ENCODE measurements around the gene PCLO. TPM values are rescaled to one million over a fixed set of nuclear protein-coding genes. Genes with fewer than 3 reads are reported as not detected.

PCLO gene
- polyA plus RNA-seq, 1 donor from 2014 or later: not detected

DNA sequence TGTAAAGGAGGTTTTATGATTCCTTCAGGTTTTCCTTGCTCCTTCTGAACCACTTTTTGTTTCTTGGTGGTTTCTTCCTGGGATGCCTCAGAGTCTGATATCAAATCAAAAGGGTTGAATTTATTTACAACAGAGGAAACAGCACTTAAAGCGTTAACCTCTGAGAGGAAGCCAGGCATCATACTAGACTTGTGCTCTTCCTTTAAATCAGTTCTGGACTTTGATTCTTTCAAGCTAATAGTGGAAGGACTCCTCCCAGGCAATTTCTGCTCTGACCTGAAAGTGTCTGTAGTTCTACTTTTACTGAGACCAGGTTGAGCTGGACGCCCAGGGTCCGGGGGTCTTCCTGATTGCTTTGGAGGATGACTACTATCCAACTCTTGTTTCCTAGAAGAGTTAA lies 6.7 kb downstream of the PCLO start:
- Mint-ChIP-seq H3K27me3 (no peaks in the 10 kb centered on the region), H3K4me3 (no peak overlapping the region), H3K9me3 (peaks cover 0 to 4% (median 0%) of the 10 kb centered on the region in 3 donors), H3K27ac (no peak overlapping the region), H3K36me3 (no peaks in the 10 kb centered on the region), H3K4me1 (no peaks in the 10 kb centered on the region)

DNA sequence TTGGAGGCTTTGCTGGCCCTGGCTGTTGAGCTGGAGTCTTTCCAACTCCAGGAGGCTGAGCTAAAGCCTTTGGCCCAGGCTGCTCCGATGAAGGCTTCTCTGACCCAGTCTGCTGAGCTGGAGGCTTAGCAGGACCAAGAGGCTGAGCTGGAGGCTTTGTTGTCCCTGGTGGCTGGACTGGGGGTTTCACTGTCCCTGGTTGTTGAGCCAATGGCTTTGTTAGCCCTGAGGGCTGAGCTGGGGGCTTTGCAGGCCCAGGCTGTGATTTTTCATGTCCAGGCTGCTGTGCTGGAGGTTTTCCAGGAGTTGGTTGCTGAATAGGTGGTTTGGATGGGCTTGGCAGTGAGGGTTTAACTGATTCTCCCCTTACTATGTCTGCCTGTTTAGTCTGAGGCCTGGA lies 7.3 kb downstream of the PCLO start:
- Mint-ChIP-seq H3K9me3 (peaks cover 0 to 7% (median 0%) of the 10 kb centered on the region in 3 donors), H3K36me3 (no peaks in the 10 kb centered on the region), H3K27ac (no peak overlapping the region), H3K27me3 (no peaks in the 10 kb centered on the region), H3K4me3 (no peak overlapping the region), H3K4me1 (no peaks in the 10 kb centered on the region)

DNA sequence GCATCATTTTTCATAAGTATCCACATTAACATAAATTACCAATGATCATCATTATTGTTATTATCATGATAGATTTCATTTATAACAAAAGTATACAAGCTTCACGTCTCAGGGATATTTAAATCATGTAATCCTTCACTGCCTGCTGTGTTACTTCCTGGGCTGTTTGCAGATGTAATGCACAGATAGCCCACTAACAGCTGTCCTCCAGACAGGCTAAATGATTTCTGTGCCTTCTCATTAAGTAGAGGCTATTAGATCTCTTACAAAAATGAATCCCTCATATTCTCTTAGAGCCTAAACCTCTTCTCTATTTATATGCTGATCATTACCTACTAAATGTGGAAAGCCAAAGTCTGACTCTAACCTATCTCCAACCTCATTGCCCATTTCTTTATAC lies 9.3 kb downstream of the PCLO start:
- Mint-ChIP-seq H3K9me3 (peaks cover 0 to 7% (median 0%) of the 10 kb centered on the region in 3 donors), H3K4me3 (no peak overlapping the region), H3K27me3 (no peaks in the 10 kb centered on the region), H3K27ac (no peak overlapping the region), H3K36me3 (no peaks in the 10 kb centered on the region), H3K4me1 (no peaks in the 10 kb centered on the region)

DNA sequence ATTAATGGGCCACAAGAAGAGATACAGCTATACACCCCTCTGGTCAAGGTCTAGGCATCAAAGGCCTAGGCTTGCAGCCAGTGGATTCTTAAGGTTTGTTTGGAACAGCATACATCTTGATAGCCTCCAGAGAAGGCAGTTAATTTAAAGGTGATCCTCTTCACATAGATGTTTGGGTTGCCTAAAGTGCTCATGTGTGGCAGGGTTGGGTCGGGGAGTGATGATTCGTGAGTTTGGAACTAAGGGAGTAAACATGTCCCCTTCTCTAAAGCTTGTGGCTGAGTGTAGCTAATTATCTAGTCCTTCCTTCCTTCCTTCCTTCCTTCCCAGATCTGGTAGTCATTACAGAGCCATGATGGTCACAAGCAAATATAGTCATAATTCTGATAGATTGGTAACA lies 12.4 kb downstream of the PCLO start:
- Mint-ChIP-seq H3K4me3 (no peak overlapping the region), H3K4me1 (no peaks in the 10 kb centered on the region), H3K36me3 (no peaks in the 10 kb centered on the region), H3K27me3 (no peaks in the 10 kb centered on the region), H3K9me3 (peaks cover 0 to 7% (median 4%) of the 10 kb centered on the region in 3 donors), H3K27ac (no peak overlapping the region)

DNA sequence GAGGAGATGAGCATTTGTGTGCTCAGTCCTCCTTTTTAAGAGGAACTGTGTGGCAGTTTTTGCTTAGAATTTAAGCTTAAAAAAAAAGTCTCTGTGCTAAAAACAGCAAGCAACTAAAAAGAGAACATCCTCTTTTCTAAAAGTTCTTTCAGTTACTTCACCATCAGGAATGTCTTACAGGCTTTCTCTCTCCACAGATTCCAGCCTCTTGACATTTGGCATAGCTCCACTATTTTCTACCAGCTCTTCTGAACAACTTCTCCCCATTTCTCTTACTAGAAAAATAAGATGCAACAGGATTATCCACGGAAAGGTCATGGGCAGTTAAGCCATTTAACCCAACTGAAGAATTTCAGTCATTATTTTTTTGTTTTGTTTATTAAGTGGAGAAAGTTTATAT lies 13.2 kb downstream of the PCLO start:
- Mint-ChIP-seq H3K4me1 (no peaks in the 10 kb centered on the region), H3K27ac (no peak overlapping the region)

DNA sequence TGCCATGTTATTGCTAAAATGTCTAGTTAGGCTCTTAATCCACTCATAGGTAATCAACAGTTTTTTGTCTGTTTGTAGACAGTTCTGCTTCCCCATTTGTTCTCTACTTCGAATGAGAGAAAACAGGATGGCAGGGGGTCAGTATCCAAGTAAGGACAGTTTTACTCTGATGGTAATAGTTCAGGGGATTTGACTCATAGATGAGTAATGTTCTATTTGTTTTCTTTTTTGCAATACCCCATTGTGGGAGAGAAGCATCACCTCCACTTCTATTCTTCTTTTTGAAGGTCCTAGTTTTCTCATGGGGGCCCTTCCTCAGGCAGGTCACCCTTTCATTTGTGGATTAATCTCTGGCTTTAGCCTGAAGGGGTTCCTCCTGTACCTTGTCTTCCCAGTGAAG lies 13.9 kb downstream of the PCLO start:
- H3K4me1 Mint-ChIP-seq: no peaks in the 10 kb centered on the region
- no peaks in the 10 kb centered on the region for H3K27me3 Mint-ChIP-seq
- H3K9me3 Mint-ChIP-seq: peaks cover 0 to 7% (median 4%) of the 10 kb centered on the region in 3 donors
- H3K36me3 Mint-ChIP-seq: no peaks in the 10 kb centered on the region
- no peak overlapping the region for H3K27ac Mint-ChIP-seq
- H3K4me3 Mint-ChIP-seq: no peak overlapping the region

More for the DNA sequence above, 13.2 kb downstream of the PCLO start:
- Mint-ChIP-seq H3K9me3 (peaks cover 0 to 7% (median 4%) of the 10 kb centered on the region in 3 donors), H3K36me3 (no peaks in the 10 kb centered on the region), H3K4me3 (no peak overlapping the region), H3K27me3 (no peaks in the 10 kb centered on the region)

DNA sequence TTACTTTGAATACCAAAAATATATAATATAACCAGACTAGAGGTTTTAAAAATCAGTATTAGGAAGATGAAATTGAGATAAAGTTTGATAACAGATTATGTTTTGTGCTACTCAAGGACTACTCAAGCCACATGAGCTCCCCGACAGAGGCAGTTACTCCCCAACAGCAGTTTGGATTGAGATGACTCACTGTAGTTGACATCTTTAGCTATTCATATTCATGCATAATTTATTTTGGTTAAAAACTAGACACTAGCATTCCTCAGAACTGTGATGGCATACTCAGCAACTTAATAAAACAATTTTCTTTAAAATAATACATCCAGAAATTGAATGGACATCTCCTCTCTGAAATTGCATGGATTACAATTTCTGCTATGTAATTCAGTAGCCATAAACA lies 19.6 kb downstream of the PCLO start:
- Mint-ChIP-seq H3K4me1 (no peaks in the 10 kb centered on the region), H3K9me3 (peaks cover 0 to 3% (median 0%) of the 10 kb centered on the region in 3 donors), H3K4me3 (no peak overlapping the region), H3K27me3 (no peaks in the 10 kb centered on the region), H3K27ac (no peak overlapping the region), H3K36me3 (no peaks in the 10 kb centered on the region)

DNA sequence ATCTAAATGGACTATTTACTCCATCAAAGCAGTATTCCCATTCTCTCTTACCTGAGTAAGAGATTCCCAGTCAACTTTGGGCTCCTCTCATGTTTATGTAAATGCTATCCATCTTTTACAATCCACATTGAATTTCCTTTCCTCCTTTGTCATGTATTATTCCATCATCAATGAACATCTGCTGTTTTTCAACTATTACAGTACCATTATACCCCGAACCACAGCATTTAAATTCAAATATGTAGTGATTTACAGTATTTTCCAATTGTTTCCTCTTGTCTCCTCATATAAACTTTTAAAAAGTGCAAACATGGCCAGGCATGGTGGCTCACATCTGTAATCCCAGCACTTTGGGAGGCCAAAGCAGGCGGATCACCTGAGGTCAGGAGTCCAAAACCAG lies 20.3 kb downstream of the PCLO start:
- Mint-ChIP-seq H3K4me1 (no peaks in the 10 kb centered on the region), H3K27me3 (no peaks in the 10 kb centered on the region), H3K27ac (no peak overlapping the region), H3K9me3 (peaks cover 0 to 3% (median 3%) of the 10 kb centered on the region in 3 donors), H3K36me3 (no peaks in the 10 kb centered on the region), H3K4me3 (no peak overlapping the region)

GRCh38 chr7:83141927-83142326 lies 20.8 kb downstream of the PCLO start:
- Mint-ChIP-seq H3K4me3 (no peak overlapping the region), H3K27ac (no peak overlapping the region), H3K4me1 (no peaks in the 10 kb centered on the region), H3K36me3 (no peaks in the 10 kb centered on the region), H3K27me3 (no peaks in the 10 kb centered on the region), H3K9me3 (peaks cover 0 to 3% (median 3%) of the 10 kb centered on the region in 3 donors)

DNA sequence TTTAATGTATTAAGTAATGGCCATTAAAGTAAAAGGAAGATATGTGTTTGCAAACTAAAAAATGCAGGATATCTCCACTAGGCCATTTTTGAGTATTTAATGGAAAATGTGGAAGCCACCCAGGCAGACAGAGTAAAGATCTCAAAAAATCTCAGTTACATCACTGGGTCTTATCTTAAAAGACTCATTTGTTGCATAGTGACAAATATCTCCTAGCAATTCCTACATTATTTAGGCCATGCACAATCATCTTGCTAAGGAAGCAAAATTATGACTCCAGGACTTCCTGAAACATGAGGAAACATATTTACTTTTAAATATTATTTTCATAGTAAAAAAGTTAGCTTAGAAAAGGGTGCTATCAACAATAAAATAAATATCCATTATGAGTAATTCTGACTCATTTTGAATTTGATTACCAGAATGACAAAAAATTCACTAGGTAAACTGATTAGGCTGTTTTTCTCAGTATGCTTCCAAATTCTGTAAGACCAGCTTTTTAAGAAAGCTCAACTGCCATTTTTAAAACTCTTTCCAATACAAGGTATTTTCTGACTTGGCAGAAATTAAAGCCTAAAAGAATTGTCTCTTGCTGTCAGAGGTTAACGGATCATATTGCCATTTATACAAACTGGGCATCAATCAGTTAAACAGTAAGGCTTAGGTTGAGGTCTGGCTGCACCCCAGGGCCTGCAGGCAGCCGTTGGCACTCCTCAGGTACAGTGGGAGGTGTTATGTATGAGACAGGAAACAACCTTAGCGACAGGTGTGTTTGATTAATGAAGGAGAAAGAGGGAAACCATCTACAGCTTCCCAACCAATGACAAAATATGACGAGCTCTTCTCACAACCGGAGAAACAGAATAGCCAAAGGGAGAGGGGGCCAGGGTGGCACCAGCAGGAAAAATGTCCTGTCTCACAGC lies 31.8 kb downstream of the PCLO start:
- Mint-ChIP-seq H3K9me3 (peaks cover 0 to 3% (median 2%) of the 10 kb centered on the region in 3 donors), H3K27ac (no peak overlapping the region), H3K27me3 (no peaks in the 10 kb centered on the region), H3K36me3 (no peaks in the 10 kb centered on the region), H3K4me1 (no peaks in the 10 kb centered on the region), H3K4me3 (no peak overlapping the region)

DNA sequence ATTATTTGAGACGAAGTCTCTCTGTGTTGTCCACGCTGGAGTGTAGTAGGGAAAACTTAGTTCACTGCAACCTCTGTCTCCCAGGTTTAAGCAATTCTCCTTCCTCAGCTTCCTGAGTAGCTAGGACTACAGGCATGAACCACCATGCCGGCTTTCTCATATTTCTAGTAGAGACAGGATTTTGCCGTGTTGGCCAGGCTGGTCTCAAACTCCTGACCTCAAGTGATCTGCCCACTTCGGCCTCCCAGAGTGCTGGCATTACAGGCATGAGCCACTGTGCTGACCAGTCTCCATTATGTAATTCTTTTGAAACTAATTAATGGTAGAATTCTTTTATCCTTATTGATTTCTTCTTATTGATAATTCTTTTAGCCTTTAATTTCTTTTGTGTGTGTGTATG lies 32.5 kb downstream of the PCLO start:
- no peaks in the 10 kb centered on the region for H3K27me3 Mint-ChIP-seq

DNA sequence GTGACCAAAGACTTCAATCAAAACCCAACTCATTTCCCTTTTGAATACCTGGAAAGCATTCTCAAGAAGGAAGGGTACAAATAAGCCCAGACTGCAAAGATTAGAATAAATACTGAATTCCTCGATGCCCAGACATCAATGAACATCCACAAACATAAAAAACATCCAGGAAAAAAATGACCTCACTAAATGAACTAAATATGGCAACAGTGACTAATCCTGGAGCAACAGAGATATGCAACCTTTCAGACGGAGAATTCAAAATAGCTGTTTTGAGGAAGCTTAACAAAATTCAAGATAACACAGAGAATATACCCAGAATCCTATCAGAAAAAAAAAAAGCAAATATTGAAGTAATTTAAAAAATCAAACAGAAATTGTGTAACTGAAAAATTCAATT lies 43.2 kb downstream of the PCLO start:
- Mint-ChIP-seq H3K4me1 (peaks cover 0 to 1% (median 0%) of the 10 kb centered on the region in 3 donors), H3K36me3 (no peaks in the 10 kb centered on the region), H3K27me3 (no peaks in the 10 kb centered on the region), H3K9me3 (peaks cover 3 to 10% (median 6%) of the 10 kb centered on the region in 3 donors), H3K27ac (no peak overlapping the region), H3K4me3 (no peak overlapping the region)

More for the DNA sequence above, 32.5 kb downstream of the PCLO start:
- H3K4me3 Mint-ChIP-seq: no peak overlapping the region
- no peaks in the 10 kb centered on the region for H3K36me3 Mint-ChIP-seq
- H3K9me3 Mint-ChIP-seq: peaks cover 0 to 3% (median 2%) of the 10 kb centered on the region in 3 donors
- H3K27ac Mint-ChIP-seq: no peak overlapping the region
- H3K4me1 Mint-ChIP-seq: no peaks in the 10 kb centered on the region

- no peak overlapping the region for H3K27ac Mint-ChIP-seq
- H3K27me3 Mint-ChIP-seq: no peaks in the 10 kb centered on the region
- H3K4me1 Mint-ChIP-seq: peaks cover 0 to 1% (median 0%) of the 10 kb centered on the region in 3 donors
- H3K9me3 Mint-ChIP-seq: peaks cover 3 to 10% (median 6%) of the 10 kb centered on the region in 3 donors
- no peak overlapping the region for H3K4me3 Mint-ChIP-seq
- H3K36me3 Mint-ChIP-seq: no peaks in the 10 kb centered on the region
Measured at GRCh38 chr7:83119026-83119382, 43.7 kb downstream of the PCLO start.

DNA sequence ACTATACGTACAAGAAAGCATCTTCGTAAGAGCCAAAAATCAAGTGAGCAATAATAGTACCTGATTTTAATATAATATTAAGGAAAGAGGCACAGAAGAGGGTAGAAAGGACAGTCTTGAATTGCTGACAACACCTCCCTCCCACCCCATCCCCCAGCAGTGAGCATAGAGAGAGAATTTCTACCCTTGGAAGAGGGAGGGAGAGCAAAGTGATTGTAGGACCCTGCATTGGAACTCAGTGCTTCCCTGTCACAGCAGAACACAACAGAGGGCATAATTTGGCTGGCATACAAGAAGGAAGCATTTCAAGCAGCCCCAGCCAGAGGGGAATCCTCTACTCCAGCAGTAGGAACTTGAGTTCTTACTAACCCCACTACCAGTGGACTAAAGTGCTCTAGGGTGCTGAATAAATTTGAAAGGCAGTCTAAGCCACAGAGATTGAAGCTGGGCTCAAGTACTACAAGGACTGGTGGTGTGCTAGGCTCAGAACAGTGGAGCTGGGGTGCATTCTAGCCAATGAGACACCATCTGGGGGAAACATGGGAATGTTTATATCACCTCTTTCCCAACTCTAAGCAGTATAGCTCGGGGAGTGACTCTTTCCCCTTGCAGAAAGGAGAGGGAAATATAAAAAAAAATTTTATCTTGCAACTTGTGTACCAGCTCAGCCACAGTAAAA lies 44.2 kb downstream of the PCLO start:
- Mint-ChIP-seq H3K4me3 (no peak overlapping the region), H3K36me3 (no peaks in the 10 kb centered on the region), H3K4me1 (peaks cover 0 to 1% (median 0%) of the 10 kb centered on the region in 3 donors), H3K9me3 (peaks cover 3 to 10% (median 6%) of the 10 kb centered on the region in 3 donors), H3K27ac (no peak overlapping the region), H3K27me3 (no peaks in the 10 kb centered on the region)

DNA sequence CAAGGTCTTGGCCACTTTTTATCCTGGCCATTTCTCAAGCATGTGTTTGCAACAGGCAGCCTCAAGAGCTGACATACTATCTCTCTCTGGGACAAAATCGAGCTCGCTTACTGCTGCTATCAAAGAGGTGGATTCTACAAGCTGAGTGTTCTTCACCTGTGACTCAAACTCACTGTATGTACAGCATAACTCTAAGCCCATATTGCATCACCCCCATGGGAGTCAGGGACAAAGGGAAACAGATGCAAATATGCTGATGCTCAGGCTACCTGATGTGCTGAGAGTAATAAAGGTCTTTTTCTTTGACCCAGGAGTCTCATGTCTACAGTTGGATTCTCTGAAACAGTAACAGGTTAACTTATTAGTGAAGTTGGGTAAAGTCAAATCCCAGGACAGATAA lies 45.2 kb downstream of the PCLO start:
- H3K4me1 Mint-ChIP-seq: peaks cover 0 to 1% (median 0%) of the 10 kb centered on the region in 3 donors
- H3K27ac Mint-ChIP-seq: no peak overlapping the region
- H3K4me3 Mint-ChIP-seq: no peak overlapping the region
- no peaks in the 10 kb centered on the region for H3K36me3 Mint-ChIP-seq
- H3K27me3 Mint-ChIP-seq: no peaks in the 10 kb centered on the region
- peaks cover 3 to 10% (median 5%) of the 10 kb centered on the region in 3 donors for H3K9me3 Mint-ChIP-seq
